ENCODE data around the gene KCNA2. TPM values are rescaled to one million over a fixed set of nuclear protein-coding genes. Genes with fewer than 3 reads are reported as not detected.

The KCNA2 gene
- total RNA-seq, 1 donor from 2014 or later = 1.5 TPM

- ATAC-seq = no peak
- intact Hi-C loops (cut with DNase I) = loop anchor here (10.0 kb wide), 1 partner anchor 235 kb away; no protein-coding TSS in a partner anchor
- no peak for DNase-seq (ENCODE audit: missing footprints)
Observed at GRCh38 chr1:110549831-110550230, 56.3 kb downstream of the KCNA2 start.

- intact Hi-C loops (cut with DNase I) = no loop called here
- ATAC-seq (no peak), DNase-seq (ENCODE audit: missing footprints) (no peak)
Observed at GRCh38 chr1:110548381-110548780, 57.8 kb downstream of the KCNA2 start.

DNA sequence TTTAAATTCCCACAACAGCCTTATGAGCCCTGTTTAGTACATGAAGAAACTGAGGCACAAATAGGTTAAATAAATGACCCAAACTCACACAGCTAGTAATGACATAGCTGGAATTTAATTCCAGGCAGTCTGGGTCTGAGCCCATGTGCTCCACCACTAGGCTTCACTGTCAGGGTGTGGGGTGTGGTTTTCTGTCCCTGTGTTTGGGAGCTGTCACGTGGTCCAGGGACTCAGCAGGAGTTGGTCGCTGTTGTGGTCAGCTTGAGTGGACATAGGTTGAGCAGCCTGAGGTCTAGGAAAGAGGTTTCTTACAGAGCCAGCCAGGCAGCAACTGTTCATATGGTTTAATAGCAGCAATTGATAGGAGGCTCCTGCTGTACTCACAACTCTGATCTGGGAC, 59.1 kb downstream of the KCNA2 start:
- ATAC-seq = no peak
- no peak for DNase-seq (ENCODE audit: missing footprints)
- intact Hi-C loops (cut with DNase I) = no loop called here

DNA sequence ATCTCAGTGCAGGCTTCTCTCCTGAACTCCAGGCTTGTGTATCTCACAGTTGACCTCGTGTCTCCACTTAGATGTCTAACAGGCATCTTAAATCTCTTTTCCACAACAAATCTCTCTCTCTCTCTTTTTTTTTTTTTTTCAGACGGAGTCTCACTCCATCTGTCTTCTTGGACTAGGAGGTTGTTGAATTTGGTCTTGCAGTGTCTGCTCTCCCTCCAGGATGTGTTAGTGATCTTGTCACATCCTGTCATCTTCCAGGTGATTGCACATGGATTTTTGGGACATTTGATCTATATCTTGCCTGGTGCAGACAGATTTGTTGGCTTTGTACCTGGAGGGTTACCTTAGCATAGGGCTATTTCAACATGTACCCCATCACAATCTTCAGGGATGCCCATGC, 60.7 kb downstream of the KCNA2 start:
- intact Hi-C loops (cut with DNase I) = no loop called here
- ATAC-seq (no peak), DNase-seq (ENCODE audit: missing footprints) (no peak)

- no peak for ATAC-seq
- intact Hi-C loops (cut with DNase I) = no loop called here
Observed at GRCh38 chr1:110544753-110545152, 61.4 kb downstream of the KCNA2 start.

More at GRCh38 chr1:110544753-110545152, 61.4 kb downstream of the KCNA2 start:
- DNase-seq (ENCODE audit: missing footprints) = no peak

Other genes starting within 250 kb of the KCNA2 start
- 2.6 TPM for gene SLC16A4, start 215.3 kb downstream of the KCNA2 start, total RNA-seq
- gene LAMTOR5, start 198.7 kb downstream of the KCNA2 start, total RNA-seq = 261 TPM
- gene PROK1, start 155.2 kb downstream of the KCNA2 start, total RNA-seq = not detected
- not detected for gene KCNA10, start 87.2 kb downstream of the KCNA2 start, total RNA-seq
- gene KCNA3, start 68.6 kb upstream of the KCNA2 start, total RNA-seq = 0.38 TPM